ENCODE results near the gene KRT2. TPM values are rescaled to one million over a fixed set of nuclear protein-coding genes. Genes with fewer than 3 reads are reported as not detected.
A peak's percentile ranks its signal among the peaks of the same experiment; 100 is the strongest.

The KRT2 gene
- total and polyA plus RNA-seq, 8 donors, result not detected

- WGBS, 5 donors, result 27 to 49% (median 36%) methylated on average over 11 of the region's 11 CpGs
- peak in 1 of 2 donors; percentile 19 for DNase-seq
- no peak for TF ChIP-seq POLR2AphosphoS5 (IDR thresholded peaks at IDR 0.05)
- no peak for TF ChIP-seq CTCF (IDR thresholded peaks at IDR 0.05)
- TF ChIP-seq POLR2A (IDR thresholded peaks at IDR 0.05), result no peak
- TF ChIP-seq EP300 (IDR thresholded peaks at IDR 0.05), result no peak
- H3K27ac ChIP-seq, result no peak overlapping the region
- no peaks in the 10 kb centered on the region for H3K4me1 ChIP-seq
- no peak overlapping the region for H3K4me3 ChIP-seq
- no peaks in the 10 kb centered on the region for H3K36me3 ChIP-seq
- intact Hi-C loops (cut with DNase I; ENCODE audit: low total_unique reads), result no loop called here
- H3K9me3 ChIP-seq, result no peaks in the 10 kb centered on the region
- peaks cover 0 to 76% (median 6%) of the 10 kb centered on the region in 3 donors for H3K27me3 ChIP-seq
Measured at GRCh38 chr12:52698651-52699340, 46.8 kb upstream of the KRT2 start.

- H3K4me3 ChIP-seq, result no peak overlapping the region
- H3K36me3 ChIP-seq, result no peaks in the 10 kb centered on the region
- no peaks in the 10 kb centered on the region for H3K4me1 ChIP-seq
- peaks cover 0 to 80% (median 12%) of the 10 kb centered on the region in 3 donors for H3K27me3 ChIP-seq
- intact Hi-C loops (cut with DNase I; ENCODE audit: low total_unique reads), result no loop called here
- H3K27ac ChIP-seq, result no peak overlapping the region
- DNase-seq, result no peak
- TF ChIP-seq POLR2AphosphoS5 (IDR thresholded peaks at IDR 0.05) (no peak), EP300 (IDR thresholded peaks at IDR 0.05) (no peak), POLR2A (IDR thresholded peaks at IDR 0.05) (no peak), CTCF (IDR thresholded peaks at IDR 0.05) (no peak)
- 53 to 75% (median 62%) methylated on average over 2 of the region's 2 CpGs for WGBS, 5 donors
- H3K9me3 ChIP-seq, result no peaks in the 10 kb centered on the region
Measured at GRCh38 chr12:52697058-52697582, 45.1 kb upstream of the KRT2 start.

GRCh38 chr12:52696588-52696987 lies 44.6 kb upstream of the KRT2 start:
- intact Hi-C loops (cut with DNase I; ENCODE audit: low total_unique reads), result no loop called here
- WGBS, 5 donors, result 53 to 69% (median 61%) methylated on average over 3 of the region's 3 CpGs
- Histone ChIP-seq H3K27ac (no peak overlapping the region), H3K4me3 (no peak overlapping the region), H3K27me3 (peaks cover 0 to 80% (median 18%) of the 10 kb centered on the region in 3 donors), H3K9me3 (no peaks in the 10 kb centered on the region), H3K36me3 (no peaks in the 10 kb centered on the region), H3K4me1 (peaks cover 0 to 2% (median under 1%) of the 10 kb centered on the region in 4 donors)
- no peak for DNase-seq
- TF ChIP-seq CTCF (IDR thresholded peaks at IDR 0.05), result no peak
- TF ChIP-seq POLR2A (IDR thresholded peaks at IDR 0.05), result no peak
- TF ChIP-seq EP300 (IDR thresholded peaks at IDR 0.05), result no peak
- no peak for TF ChIP-seq POLR2AphosphoS5 (IDR thresholded peaks at IDR 0.05)

GRCh38 chr12:52695039-52695438 lies 43.0 kb upstream of the KRT2 start:
- Histone ChIP-seq H3K36me3 (no peaks in the 10 kb centered on the region), H3K27me3 (peaks cover 0 to 85% (median 33%) of the 10 kb centered on the region in 3 donors), H3K4me3 (no peak overlapping the region), H3K27ac (no peak overlapping the region), H3K4me1 (peaks cover 7 to 16% (median 14%) of the 10 kb centered on the region in 4 donors), H3K9me3 (no peaks in the 10 kb centered on the region)
- intact Hi-C loops (cut with DNase I; ENCODE audit: low total_unique reads), result no loop called here
- no peak for DNase-seq
- WGBS, 5 donors, result 57 to 77% (median 74%) methylated on average over 3 of the region's 3 CpGs
- TF ChIP-seq CTCF (IDR thresholded peaks at IDR 0.05) (no peak), POLR2AphosphoS5 (IDR thresholded peaks at IDR 0.05) (no peak), EP300 (IDR thresholded peaks at IDR 0.05) (no peak), POLR2A (IDR thresholded peaks at IDR 0.05) (no peak)
